Retinal pigment epithelial cell (primary cell): ENCODE data around the gene CYB561.
"Not testable (repeated sequence)": the region's sequence is repeated elsewhere in the genome, so short reads cannot be mapped to it uniquely, and the experiment has no call there.

Experiments used
- DNase-seq: peaks from one replicate; pipeline ENCODE4 v3.0.0-alpha.2; 2010; ENCODE audit warnings: low read depth
- H3K4me3 ChIP-seq: 2 replicates; pipeline ENCODE4 v1.5.1; 2011; ENCODE audit warnings: mild to moderate bottlenecking, low read length, control low read depth, moderate library complexity
- TF ChIP-seq, protein P1 (sequence below): conservative IDR thresholded peaks from 2 replicates; pipeline ENCODE4 v1.5.1; 2011; ENCODE audit warnings: low read depth, low read length, control low read depth, inconsistent platforms

The CYB561 gene

DNA sequence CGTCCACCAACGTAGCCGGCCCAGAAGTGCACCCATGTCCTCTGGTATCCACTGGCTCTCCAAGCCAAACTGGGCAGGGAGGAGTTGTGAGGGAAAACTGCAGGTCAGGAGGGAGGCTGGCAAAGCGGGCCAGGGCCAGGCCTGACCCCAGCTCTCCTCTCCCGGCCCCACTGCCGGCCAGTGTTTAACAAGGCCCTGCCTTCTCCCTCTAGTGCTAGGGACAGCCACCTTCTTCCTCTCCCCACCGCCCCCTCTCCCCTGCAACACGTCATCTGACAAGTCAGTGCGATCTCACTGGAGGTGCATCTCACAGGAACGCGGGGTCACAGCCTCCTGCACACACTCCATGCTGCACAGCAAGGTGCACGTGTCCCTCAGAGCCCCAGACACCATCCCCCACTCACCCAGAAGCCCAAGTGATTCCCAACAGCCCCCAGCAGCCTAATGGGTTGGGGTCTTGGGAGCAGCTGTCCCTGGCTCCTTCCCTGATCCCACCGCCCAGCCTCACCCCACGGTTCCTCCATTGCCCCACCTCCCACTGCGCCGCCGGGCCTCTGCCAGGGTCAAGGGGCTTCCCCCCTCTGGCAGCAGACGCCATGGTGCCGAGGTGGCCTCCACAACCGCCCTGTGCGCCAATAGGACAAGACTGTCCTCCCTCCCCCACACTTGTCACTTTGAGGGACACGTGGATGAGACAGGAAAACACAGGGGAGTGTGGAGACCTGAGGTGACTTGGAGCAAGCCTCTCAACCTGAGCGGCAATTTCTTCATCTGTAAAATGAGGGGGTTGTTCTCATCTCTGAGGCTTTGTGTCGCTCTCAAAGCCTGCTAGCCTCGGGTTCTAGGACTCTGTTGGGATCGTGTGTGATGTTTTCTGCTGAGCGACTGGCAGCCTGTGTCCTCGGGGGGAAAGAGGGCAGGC, 29.6 kb upstream of the CYB561 start:
- TF ChIP-seq, protein P1, sequence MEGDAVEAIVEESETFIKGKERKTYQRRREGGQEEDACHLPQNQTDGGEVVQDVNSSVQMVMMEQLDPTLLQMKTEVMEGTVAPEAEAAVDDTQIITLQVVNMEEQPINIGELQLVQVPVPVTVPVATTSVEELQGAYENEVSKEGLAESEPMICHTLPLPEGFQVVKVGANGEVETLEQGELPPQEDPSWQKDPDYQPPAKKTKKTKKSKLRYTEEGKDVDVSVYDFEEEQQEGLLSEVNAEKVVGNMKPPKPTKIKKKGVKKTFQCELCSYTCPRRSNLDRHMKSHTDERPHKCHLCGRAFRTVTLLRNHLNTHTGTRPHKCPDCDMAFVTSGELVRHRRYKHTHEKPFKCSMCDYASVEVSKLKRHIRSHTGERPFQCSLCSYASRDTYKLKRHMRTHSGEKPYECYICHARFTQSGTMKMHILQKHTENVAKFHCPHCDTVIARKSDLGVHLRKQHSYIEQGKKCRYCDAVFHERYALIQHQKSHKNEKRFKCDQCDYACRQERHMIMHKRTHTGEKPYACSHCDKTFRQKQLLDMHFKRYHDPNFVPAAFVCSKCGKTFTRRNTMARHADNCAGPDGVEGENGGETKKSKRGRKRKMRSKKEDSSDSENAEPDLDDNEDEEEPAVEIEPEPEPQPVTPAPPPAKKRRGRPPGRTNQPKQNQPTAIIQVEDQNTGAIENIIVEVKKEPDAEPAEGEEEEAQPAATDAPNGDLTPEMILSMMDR = no peak
- no peak overlapping the region for H3K4me3 ChIP-seq
- no peak for DNase-seq

DNA sequence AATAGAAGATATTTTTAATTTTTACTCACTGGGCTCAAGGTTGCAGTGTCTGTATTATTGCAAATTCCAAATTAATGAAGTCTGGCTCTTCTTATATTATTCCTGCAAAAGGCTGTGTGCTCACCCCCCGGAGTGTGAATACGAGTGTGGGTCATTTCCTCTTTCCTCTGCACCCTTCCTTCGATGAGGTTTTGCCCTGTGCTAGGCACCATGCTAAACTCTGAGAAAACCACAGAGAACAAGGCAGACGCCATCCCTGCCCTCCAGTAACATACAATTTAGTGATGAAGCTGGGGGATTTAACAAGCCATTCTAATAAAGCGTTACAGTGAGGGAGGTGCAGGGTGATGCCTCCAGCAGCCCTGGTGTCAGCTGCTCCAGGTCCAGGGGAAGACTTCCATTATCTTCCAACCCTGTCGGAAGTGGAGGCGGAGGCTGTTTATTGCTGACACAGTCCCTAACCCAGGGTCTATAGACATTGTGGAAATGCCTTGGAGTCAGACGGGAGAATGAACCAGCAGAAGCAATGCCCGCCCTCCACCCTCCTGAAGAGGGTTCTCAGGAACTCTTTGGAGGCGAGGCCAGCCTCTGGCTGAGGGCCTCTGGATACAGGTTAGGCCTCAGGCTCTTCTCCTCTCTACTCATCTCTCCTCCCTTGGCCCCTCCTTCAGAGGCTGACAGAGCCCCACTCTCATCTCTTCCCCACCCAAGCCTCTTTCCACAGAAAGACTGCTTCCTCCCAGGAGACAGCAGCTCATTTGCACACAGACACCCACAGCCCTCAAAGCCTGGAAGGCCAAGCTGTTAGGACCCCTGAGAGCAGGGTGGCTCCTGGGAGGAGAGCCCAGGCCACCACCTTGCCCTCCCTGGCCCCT, 28.7 kb upstream of the CYB561 start:
- no peak overlapping the region for H3K4me3 ChIP-seq
- no peak for DNase-seq
- TF ChIP-seq, protein P1 = no peak

DNA sequence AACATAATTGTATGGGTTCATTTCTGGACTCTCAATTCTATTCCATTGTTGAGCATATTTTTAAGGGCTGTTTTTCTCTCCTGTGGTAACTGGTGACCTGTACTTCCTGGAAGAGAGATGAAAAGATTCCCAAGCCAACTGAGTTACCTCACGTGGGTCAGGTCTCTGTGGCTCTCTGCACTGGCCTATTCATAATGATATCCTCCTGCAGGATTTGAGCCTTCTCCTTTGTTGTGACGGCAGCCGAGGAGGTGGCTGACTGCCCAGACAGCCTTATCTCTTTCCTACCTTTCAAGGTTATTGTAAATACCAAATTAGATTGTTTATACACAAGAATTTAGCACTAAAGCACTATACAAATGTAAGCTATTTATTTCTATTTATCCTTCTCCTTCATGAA, 28.1 kb upstream of the CYB561 start:
- no peak for DNase-seq
- H3K4me3 ChIP-seq = no peak overlapping the region

DNA sequence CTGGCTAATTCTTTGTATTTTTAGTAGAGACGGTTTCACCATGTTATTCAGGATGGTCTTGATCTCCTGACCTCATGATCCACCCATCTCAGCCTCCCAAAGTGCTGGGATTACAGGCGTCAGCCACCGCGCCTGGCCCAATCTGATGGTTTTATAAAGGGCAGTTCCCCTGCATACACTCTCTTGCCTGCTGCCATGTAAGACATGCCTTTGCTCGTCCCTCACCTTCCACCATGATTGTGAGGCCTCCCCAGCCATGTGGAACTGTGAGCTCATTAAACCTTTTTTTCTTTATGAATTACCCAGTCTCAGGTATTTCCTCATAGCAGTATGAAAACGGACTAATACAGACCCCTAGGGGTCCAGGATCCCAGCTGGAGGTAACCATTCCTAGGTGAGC, 22.0 kb upstream of the CYB561 start:
- DNase-seq, H3K4me3 ChIP-seq: not testable (repeated sequence)

More for the DNA sequence above, 28.1 kb upstream of the CYB561 start:
- TF ChIP-seq, protein P1 = no peak

DNA sequence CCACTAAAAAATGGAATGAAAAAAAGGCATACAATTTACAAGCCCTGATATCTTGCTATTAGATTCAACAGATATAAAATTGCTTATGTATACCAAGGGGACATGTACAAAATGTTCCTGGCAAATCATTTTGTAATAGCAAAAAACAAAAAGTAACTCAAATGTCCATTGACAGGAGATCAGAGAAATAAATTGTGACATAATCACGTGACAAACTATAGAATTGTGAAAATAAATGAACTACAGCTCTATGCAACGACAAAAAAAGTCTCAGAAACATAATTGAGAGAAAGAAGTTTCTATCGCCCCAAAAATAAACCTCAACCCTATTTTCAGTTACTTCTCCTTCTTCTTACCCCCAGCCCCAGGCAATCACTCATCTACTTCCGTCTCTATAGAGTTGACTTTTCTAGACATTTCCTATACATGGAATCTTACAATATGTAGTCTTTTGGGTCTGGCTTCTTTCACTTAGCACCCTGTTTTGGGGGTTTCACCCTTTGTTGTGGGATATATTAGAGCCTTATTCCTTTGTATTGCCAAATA, 18.7 kb upstream of the CYB561 start:
- TF ChIP-seq, protein P1 = no peak

DNA sequence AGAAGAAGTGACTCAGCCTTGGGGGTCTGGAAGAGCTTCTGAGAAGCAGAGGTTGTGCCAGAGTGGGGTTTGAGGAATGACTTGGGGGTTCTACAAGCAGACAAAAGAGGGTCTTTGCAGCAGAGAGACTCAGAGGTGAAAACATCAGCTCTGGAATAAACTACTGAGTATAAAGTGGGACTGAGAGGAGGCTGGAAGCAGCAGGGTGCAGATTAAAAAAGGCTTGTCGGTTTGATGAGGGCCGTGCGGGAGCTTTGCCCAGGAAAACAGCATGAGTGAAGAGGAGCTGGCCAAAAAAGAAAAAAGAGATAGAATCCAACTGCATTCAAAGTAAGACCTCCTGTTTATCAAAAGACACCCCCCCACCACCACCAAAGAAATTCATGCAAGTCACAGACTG, 17.7 kb upstream of the CYB561 start:
- DNase-seq = no peak
- no peak overlapping the region for H3K4me3 ChIP-seq
- TF ChIP-seq, protein P1 = no peak

More for the DNA sequence above, 18.7 kb upstream of the CYB561 start:
- no peak overlapping the region for H3K4me3 ChIP-seq
- no peak for DNase-seq

DNA sequence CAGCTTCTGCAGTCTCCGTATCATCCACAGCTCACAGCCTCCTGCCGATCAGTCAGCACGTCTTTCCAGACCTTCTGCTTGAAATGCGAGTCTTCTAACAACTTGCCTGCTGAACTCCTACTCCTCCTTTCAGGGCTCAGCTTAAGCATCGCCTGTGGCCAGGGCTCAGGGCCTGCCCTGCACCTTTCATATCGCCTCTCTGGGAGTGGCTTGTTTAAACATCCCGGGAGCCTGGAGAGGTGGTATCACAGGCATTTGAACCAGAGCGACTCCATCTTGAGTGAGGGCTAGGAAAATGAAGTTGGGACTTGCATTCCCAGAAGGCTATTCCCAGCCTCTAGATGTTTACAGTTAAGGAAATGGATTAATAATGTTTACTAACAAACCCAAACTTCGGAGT, 13.9 kb upstream of the CYB561 start:
- DNase-seq = no peak
- TF ChIP-seq, protein P1 = no peak
- H3K4me3 ChIP-seq = no peak overlapping the region
